D341Med (cell line): Measurements from ENCODE around the gene AXIN1.
"Not testable (repeated sequence)": the region's sequence is repeated elsewhere in the genome, so short reads cannot be mapped to it uniquely, and the experiment has no call there.

Source experiments
- DNase-seq: peaks from one replicate; pipeline ENCODE4 v3.0.0; 2012; ENCODE audit warnings: low spot score

AXIN1 gene

DNA sequence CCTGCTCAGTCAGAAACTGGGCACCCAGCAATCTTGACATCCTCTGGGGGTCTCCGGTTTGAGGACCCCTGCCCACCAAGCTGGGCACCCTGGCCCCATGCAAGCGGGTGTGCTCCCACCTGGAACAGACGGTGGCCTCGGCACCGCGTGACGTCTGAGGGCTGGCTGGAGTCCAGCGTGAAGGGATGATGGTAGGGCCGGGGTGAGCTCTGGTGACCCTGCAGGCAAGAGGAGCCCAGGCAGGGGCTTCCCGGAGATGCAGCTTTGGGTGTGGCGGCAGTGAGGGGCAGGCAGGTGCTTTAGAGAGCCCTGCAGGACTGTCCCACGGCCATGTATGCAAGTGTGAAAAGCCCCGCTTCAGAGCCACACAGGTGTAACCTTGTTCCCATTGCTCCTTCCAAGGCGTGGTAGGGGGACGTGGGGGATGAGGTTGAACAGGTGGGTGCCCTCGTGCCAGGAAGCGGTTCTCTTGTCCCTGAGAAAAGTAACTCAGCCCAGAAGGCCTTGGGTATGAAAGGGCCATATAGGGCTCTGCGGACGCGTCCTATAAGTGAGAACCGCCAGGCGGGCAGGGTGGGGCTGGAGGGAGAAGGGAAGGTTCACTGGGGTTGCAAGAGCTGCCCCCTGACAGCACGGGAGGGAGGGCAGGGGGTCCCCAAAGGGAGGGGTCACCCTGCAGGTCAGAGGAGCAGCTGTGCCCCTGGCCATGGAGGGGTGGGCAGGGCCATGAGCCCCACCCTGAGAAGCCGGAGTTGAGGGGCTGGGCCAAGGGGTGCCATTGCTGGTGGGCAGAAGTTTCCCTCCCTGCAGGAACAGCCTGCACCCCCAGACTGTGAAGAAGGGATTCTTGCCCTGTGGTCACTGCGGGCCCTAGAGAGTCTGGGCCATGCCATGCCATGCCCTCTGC is 86.0 kb downstream of the AXIN1 start:
- no peak for DNase-seq

DNA sequence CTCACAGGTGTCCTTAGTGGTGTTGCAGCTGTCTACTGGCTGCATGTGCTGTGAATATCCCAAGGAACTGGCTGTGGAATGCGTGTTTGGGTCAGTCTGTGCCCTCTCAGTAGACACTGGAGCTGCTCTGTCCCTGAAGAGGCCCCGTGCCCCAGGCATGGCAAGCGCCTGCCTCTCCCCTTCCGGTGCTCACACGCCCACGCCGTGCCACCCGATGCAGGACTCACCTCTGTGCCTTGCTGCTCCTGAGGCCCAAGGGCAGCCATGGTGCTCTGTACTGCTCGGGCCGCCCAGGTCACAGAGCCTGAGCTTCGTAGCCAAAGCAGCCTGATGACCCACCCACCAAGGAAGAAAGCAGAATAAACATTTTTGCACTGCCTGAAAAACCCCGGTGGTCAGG is 86.8 kb downstream of the AXIN1 start:
- DNase-seq = no peak

DNA sequence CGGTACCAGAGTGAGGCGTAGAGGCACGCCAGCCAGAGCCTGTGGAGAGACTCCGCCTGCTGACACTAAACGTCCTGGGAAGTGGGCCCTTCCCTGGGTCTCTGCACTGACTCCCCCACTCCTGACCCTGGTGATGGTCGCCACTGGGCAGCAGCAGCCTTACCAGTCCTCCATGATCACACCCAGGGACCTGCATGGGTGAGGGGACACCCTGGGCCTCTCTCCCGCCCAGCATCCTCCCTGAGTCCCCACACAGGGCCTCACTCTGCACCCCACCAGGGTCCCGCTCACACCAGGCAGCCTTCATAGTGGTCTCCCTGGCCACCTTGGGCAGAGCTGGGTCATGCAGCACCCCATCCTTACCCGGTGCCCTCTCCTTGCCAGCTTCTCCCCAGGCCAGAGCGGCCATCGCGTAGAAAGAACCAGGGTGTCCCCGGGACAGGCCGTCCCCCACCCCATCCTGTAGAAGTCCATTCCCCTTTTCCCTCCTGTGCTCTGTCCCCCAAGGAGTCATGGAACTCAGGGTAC is 87.5 kb downstream of the AXIN1 start:
- DNase-seq = no peak

DNA sequence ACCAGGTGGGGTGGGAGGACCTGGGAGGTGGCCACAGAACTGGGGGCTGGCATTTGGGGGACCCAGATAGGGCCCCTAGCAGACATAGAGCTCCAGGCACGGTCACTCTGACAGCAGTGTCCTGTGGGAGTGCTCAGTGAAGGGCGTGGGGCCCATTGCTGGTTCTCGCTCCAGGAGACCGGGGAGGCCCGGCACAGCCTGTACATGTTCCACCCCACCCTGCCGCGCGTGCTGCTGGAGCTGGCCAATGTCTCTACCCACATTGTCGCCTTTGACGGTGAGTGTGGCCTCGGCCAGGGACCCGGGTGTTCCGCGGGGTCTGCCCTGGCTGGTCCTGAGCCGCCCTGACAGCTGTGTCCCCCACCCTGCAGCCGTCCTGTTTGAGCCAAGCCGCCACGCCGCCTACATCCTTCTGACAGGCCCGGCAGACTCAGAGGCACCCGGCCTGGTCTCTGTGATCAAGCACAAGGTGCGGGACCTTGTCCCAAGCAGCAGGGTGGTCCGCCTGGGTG is 88.0 kb downstream of the AXIN1 start:
- no peak for DNase-seq

DNA sequence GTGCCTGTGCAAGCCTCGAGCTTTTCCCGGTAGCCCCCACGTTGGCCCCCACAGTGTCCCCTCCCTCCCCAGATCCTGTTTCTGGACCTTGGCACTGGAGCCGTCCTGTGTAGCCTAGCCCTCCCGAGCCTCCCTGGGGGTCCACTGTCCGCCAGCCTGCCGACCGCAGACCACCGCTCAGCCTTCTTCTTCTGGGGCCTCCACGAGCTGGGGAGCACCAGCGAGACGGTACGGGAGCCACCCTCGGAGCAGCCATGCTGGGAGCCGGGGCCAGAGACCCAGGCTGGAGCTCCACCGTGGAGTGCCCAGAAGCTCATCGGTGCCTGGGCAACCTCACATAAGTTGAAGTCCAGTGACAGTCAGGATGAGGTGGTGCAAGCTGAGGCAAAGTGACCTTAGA is 88.6 kb downstream of the AXIN1 start:
- DNase-seq = no peak

DNA sequence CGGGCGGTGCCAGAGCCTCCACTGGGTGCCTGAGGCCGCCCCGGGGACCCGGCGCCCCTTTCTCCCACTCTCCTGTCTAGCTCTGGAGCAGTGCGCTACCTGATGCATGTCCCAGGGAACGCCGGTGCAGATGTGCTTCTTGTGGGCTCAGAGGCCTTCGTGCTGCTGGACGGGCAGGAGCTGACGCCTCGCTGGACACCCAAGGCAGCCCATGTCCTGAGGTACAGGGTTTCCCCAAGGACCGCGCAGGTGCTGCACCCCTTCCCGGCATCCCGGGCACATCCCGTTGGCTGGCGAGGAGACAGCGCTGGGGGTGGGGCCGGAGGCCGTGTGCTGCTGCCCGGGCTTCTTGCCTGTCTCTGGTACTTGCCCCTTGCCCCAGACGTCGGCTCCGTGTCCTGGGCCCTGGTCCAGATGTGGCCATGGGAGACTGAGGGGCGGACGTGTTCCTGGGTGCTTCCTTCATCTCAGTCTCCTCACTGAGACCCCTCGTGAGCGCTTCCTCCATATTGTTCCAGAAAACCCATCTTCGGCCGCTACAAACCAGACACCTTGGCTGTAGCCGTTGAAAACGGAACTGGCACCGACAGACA is 89.2 kb downstream of the AXIN1 start:
- DNase-seq = no peak

DNA sequence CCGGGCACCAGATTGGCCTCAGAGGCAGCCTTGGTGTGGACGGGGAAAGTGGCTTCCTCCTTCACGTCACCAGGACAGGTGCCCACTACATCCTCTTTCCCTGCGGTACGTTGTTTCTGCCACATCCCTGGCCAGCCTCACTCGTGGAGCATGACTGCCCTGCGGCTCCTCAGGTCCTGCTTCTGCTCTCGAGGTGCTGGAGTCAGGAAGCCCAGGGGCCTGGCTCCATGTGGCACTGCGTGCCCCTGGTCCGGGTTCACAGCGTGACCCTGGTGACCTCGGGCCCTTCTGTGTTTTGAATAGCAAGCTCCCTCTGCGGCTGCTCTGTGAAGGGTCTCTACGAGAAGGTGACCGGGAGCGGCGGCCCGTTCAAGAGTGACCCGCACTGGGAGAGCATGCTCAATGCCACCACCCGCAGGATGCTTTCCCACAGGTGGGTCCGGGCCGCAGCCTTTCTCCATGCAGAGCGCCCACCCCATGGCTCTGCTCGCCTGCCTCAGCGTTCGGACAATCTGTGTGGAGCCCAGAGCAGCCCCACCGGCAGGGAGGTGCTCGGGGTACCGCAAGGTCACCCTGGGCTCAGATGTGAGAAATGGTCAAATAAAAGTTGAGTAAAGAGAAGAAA is 90.3 kb downstream of the AXIN1 start:
- DNase-seq = no peak

DNA sequence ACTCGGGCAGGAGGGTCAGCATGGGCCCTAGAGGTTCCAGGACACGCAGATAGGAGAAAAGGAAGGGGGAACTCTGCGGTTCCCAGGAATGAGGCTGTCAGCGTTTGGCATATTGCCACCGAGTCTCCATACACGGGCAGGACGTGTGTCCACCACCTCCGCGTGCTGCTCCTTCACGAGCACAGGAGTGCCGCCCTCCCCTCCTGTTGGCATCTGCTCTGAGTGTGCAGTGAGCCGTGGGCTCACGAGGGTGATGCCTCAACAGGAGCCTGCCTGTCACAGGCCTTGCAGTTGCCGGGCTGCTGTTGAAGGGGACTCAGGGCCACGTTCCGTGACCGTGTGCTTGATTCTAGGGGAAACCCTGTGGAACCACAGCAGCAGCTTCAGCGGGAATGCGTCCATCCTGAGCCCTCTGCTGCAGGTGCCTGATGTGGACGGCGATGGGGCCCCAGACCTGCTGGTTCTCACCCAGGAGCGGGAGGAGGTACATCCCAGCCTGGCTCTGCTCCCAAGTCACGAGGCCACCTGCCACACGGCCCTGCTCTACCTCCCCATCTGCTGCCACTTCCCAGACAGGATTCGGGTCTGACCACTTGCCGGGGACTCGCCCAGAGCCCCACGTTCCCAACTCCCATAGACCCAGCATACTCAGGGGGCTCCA is 91.4 kb downstream of the AXIN1 start:
- no peak for DNase-seq

DNA sequence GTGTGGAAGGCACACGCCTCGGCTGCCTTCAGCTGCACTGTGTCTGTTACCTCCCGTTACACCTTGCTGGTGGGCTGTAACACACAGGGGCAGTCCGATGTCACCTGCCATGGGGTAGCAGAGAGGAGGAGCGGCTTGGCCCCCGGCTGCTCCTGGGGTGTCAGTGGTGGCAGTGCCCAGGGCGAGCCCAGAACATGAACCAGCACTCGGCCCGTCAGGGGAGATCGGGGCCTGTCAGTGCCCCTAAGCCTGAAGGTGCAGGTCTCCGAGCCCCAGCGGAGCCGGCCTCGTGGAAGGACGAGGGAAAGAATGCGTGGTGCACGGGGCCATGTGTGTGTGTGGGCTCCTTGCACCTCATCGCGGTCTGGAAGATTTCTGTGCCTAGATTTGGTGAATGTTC is 92.2 kb downstream of the AXIN1 start:
- DNase-seq = no peak

DNA sequence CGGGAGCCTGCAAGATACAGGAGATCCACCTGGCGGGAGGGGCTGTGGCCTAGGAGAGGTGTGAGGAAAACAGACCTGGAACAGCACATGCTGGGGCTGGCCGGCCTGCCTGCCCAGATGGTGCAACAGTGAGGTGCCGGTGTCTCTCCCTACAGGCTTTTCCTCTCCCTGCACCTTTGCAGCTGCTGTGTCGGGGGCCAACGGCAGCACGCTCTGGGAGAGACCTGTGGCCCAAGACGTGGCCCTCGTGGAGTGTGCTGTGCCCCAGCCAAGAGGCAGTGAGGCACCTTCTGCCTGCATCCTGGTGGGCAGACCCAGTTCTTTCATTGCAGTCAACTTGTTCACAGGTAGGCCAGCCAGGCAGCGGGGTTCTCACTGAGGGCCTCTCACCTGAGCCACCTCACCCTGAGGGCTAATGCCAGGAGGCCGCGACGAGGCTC is 92.7 kb downstream of the AXIN1 start:
- DNase-seq = no peak

DNA sequence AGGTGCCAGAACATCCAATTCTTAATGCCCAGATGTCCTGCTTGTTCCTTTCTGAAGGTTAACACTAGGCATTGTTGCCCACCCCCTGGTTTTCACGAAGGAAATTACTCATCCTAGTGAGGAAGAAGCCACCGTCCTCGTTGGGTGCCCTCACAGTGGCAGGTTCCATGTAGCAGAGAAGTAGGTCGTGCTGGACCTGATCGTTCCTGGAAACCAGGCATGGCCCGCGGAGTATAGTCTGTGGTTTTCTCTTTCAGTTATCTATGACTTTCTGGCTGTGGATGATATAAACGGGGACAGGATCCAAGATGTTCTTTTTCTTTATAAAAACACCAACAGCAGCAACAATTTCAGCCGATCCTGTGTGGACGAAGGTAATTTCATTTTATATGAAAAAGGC is 93.3 kb downstream of the AXIN1 start:
- DNase-seq = no peak

DNA sequence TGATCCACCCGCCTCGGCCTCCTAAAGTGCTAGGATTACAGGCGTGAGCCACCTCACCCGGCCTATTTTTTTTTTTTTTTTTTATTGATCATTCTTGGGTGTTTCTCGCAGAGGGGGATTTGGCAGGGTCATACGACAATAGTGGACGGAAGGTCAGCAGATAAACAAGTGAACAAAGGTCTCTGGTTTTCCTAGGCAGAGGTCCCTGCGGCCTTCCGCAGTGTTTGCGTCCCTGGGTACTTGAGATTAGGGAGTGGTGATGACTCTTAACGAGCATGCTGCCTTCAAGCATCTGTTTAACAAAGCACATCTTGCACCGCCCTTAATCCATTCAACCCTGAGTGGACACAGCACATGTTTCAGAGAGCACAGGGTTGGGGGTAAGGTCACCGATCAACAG is 94.4 kb downstream of the AXIN1 start:
- DNase-seq = not testable (repeated sequence)

DNA sequence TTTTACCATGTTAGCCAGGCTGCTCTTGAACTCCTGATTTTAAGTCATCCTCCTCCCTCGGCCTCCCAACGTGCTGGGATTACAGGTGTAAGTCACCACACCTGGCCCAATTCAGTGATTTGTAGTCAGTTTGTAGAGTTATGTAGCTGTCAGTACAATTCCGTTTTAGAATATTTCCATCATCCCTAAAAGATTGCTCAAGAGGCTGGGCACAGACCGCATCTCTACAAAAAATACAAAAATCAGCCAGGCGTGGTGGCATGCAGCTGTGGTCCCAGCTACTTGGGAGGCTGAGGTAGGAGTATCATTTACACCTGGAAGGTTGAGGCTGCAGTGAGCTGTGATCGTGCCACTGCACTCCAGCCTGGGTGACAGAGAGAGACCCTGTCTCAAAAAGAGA is 97.3 kb downstream of the AXIN1 start:
- DNase-seq = no peak

DNA sequence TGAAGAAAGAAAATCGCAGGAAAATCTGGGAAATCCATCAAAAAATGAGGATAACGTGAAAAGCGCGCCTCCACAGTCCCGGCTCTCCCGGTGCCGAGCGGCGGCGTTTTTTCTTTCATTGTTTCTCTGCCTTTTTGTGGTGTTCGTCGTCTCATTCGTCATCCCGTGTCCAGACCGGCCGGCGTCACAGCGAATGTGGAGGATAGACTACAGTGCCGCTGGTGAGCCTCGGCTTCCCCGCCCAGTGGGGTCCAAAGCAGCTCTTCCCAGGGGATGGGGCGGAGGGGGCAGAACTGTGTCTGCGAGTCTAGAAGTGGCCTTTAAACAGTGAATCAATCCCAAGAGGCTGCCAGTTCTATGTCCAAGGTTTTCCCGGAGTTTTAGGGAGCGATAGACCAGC is 98.1 kb downstream of the AXIN1 start:
- DNase-seq = no peak

DNA sequence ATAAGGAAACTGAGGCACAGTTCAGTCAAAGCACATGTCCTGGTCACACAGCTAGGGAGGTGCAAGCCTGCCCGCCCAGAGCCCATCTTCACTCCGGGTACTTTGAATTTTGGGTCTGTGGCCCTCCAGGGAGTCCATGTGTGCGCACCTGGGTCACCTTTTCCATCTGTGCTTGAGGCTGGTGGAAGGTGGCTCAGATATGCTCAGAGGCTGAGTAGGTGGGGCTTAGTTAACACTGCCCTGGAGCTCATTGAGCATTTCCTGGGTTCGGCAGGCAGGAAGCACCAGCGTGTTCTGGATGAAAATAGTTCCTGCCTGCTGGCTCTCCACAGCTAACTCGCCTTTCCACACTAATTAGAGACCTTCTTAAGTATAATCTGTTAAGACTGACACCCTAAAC is 98.7 kb downstream of the AXIN1 start:
- DNase-seq = no peak

DNA sequence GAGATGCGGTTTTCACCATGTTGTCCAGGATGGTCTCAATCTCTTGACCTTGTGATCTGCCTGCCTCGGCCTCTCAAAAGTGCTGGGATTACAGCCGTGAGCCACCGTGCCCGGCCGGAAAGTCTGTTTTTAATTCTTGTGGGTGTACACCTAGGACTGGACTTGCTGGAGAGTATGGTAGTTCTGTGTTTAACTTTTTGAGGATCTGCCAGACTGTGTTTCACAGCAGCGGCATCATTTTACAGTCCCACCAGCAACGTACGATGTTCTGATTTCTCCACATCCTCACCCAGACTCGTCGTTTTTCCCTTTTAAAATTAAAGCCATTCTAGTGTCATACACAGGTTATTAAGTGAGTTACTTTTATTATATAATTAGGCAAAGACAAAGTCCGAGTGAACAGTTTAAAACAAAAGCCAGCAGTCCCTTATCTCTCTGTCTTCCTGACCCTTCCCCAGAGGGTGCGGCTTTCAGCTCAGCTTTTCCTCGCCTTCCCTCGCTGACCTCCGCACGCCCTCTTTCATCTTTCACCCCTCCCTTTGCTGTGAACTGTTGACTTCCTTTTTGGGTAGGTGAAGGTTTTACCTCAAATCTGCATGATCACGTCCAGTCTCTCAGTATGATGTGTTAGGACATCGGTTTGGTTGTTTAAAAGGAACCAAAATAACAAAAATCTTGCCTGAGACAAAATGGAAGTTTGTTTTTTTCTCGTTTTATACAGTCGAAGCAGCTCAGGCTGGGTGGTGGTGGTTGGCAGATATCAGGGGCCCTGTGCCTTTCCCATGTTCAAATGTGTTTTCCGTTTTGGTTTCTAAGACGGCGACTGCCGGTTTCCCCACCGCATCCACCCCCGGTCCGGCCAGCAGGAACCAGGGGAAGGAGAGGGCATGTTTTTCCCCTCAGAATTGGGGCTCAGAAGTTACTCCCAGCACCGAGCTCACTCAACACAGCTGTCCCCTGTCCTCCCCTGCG is 99.9 kb downstream of the AXIN1 start:
- DNase-seq = no peak

DNA sequence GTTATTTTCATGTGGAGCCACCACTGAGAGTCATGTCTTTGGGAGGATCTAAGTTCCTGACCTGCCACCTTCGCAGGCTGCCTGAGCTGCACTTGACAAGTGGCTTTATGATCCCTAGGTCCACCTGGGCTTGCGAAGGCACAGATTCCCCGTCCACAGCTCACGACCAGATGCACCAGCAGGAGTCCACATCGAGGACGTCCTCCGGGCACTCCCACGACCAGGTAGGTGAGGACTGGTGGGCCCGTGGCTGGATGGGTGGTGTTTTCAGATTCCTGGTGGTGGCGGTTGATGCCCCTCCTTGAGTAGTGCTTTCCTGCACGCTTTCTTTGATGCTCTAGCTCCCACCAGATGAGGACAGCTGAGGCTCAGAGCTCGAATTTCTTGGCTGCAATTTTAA is 103.1 kb downstream of the AXIN1 start:
- DNase-seq = no peak

DNA sequence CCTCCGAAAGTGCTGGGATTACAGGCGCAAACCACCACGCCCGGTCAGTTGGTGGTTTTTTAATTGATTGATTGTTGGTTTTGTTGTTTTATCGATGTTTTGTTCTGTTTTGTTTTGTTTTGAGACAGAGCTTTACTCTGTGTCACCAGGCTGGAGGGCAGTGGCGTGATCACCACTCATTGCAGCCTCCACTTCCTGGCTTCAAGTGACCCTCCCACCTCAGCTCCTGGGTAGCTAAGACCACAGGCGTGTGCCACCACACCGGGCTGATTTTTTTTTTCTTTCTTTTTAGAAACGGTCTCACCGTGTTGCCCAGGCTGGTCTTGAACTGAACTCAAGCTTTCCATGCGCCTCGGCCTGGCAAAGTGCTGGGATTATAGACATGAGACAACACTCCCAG is 105.5 kb downstream of the AXIN1 start:
- DNase-seq = no peak

DNA sequence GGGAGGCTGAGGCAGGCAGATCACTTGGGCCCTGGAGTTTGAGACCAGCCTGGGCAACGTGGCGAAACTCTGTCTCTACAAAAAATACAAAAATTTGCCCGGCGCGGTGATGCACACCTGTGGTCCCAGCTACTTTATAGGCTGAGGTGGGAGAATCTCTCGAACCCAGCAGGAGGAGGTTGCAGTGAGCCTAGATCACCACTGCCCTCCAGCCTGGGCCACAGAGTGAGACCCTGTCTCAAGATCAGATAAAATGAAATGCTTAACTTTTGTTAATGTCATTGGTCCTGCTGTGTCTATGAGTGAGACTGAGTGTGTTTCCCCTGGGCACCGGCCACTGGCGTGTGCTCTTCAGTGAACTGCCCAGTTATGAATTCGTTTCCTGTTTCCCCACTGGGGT is 107.4 kb downstream of the AXIN1 start:
- no peak for DNase-seq

DNA sequence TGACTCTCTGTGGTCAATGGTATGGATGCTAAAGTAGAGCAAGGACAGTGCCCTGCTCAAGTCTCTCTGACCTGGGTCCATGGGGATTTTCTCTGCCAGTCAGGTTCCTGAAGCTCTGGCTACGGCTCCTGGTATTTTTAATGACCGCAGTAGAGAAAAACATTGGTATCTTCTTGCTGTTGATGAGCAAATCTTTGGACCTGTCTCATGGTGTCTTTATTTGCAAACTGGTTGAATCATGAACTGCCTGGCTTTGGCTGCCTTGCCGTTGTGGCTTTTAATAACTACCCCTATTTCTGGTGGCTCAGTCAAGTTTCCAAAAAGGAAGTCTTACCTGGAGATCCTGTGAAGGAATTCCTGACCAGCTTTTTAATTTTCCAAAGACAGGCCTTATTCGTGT is 109.2 kb downstream of the AXIN1 start:
- no peak for DNase-seq

DNA sequence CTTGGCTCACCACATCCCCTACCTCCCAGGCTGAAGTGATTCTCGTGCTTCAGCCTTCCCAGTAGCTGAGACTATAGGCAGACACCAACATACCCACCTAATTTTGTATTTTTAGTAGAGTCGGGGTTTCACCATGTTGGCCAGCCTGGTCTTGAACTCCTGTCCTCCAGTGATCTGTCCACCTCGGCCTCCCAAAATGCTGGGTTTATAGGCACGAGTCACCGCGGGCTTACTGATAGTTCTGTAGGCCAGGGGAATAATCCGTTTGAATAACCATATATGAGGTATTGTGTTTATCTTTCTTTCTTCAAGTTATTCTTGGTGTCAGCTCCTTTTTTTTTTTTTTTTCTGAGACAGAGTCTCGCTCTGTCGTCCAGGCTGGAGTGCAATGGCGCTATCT is 110.2 kb downstream of the AXIN1 start:
- no peak for DNase-seq
